ENCODE results near the gene YPEL1.

- TF ChIP-seq, protein P1, sequence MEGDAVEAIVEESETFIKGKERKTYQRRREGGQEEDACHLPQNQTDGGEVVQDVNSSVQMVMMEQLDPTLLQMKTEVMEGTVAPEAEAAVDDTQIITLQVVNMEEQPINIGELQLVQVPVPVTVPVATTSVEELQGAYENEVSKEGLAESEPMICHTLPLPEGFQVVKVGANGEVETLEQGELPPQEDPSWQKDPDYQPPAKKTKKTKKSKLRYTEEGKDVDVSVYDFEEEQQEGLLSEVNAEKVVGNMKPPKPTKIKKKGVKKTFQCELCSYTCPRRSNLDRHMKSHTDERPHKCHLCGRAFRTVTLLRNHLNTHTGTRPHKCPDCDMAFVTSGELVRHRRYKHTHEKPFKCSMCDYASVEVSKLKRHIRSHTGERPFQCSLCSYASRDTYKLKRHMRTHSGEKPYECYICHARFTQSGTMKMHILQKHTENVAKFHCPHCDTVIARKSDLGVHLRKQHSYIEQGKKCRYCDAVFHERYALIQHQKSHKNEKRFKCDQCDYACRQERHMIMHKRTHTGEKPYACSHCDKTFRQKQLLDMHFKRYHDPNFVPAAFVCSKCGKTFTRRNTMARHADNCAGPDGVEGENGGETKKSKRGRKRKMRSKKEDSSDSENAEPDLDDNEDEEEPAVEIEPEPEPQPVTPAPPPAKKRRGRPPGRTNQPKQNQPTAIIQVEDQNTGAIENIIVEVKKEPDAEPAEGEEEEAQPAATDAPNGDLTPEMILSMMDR (conservative IDR thresholded peaks at IDR 0.05 in 1 of 2, IDR thresholded peaks at IDR 0.05 in 1 of 2; ENCODE audit: low read depth in 1 of 2, low read length in 2 of 2) = no peak
- TF ChIP-seq EZH2 (IDR thresholded peaks at IDR 0.05; ENCODE audit: low read length, missing control alignments) = no peak
These were observed 60.9 kb downstream of the YPEL1 start for GRCh38 chr22:21674638-21675245.

All from fibroblast of lung (primary cell).